ENCODE results near the gene SLC30A9.

The SLC30A9 gene

GRCh38 chr4:42122237-42122636, 131.9 kb downstream of the SLC30A9 start:
- no peak overlapping the region for H3K27ac ChIP-seq (ENCODE audit: low read depth, low read length)
- no peaks in the 10 kb centered on the region for H3K36me3 ChIP-seq (ENCODE audit: control insufficient read depth in 1 of 2, insufficient read depth in 2 of 2, low read length in 2 of 2)
- H3K4me3 ChIP-seq (ENCODE audit: low read depth in 1 of 2, low read length in 2 of 2): no peak overlapping the region
- no peaks in the 10 kb centered on the region for H3K4me1 ChIP-seq (ENCODE audit: control insufficient read depth in 1 of 2, insufficient read depth in 2 of 2, low read length in 2 of 2)
- H3K27me3 ChIP-seq (ENCODE audit: control insufficient read depth in 1 of 2, insufficient read depth in 2 of 2, low read length in 2 of 2): no peaks in the 10 kb centered on the region
- H3K9ac ChIP-seq (ENCODE audit: low read depth in 1 of 2, low read length in 2 of 2): no peak overlapping the region
- H3K9me3 ChIP-seq (ENCODE audit: control insufficient read depth in 1 of 2, low read length in 2 of 2): no peaks in the 10 kb centered on the region

DNA sequence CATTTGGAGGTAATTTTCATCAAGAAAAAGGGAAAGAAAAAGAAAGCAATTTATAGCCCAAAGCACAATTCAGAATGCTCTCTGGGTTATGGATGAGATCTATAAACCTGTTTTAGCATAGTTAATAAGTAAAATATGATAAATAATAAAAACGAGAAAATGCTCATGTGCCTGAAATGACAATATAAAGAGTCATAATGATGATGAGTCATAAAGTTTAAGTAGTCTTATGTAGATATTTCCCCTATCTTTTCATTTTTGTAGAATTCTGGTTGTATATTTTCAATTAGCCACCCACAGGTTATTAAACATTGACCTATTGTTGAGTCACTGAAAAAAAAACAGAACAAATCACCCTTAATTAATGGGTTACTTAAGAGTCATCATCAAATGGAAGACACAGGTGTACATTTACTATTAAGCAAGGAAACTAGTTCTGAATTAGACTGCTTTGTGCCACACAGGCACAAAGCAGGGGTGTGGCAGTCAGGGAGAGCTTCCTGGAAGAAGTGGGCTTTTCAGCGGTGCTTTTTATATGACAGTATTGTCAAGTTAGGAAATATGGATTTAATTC, 132.8 kb downstream of the SLC30A9 start:
- Histone ChIP-seq H3K27me3 (ENCODE audit: control insufficient read depth in 1 of 2, insufficient read depth in 2 of 2, low read length in 2 of 2) (no peaks in the 10 kb centered on the region), H3K4me3 (ENCODE audit: low read depth in 1 of 2, low read length in 2 of 2) (no peak overlapping the region), H3K27ac (ENCODE audit: low read depth, low read length) (no peak overlapping the region), H3K36me3 (ENCODE audit: control insufficient read depth in 1 of 2, insufficient read depth in 2 of 2, low read length in 2 of 2) (no peaks in the 10 kb centered on the region), H3K9me3 (ENCODE audit: control insufficient read depth in 1 of 2, low read length in 2 of 2) (no peaks in the 10 kb centered on the region), H3K4me1 (ENCODE audit: control insufficient read depth in 1 of 2, insufficient read depth in 2 of 2, low read length in 2 of 2) (no peaks in the 10 kb centered on the region), H3K9ac (ENCODE audit: low read depth in 1 of 2, low read length in 2 of 2) (no peak overlapping the region)

DNA sequence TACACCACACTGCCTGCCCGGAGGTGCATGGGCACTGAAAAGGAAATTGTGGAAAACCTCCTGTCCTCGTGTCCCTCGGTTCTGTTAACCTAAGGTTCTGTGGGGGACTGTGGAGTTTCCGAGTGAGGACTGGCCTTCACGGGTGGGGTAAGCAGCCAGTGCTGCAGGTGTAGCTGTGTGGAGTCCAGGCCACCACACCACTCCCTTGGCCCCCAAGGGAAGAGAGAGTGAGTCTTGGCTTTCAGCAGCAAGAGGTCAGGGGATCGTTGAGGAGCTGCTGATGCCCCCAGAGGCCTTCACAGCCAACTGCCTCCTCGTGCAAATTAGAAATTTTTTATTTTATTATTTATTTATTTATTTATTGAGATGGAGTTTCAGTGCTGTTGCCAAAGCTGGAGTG, 141.8 kb downstream of the SLC30A9 start:
- Histone ChIP-seq H3K36me3 (ENCODE audit: control insufficient read depth in 1 of 2, insufficient read depth in 2 of 2, low read length in 2 of 2) (no peaks in the 10 kb centered on the region), H3K27ac (ENCODE audit: low read depth, low read length) (no peak overlapping the region), H3K9ac (ENCODE audit: low read depth in 1 of 2, low read length in 2 of 2) (no peak overlapping the region)

DNA sequence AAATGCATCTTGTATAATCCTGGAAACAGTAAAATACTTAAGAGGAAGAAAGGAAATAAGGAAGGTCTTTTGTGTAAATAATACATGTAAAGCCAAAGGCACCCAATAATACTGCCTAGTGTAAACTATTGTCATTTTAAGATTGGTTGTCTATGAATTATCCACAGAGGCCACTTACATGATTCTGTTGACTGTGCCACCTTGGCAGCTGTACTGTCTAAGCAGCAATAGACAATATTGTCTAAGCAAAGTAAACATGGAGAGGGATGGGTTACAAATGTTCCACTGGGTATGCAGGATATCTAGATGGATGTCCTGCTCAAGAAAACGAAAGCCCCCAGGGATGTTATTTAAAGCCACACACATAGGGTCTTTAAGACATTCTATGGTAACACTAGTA, 142.7 kb downstream of the SLC30A9 start:
- Histone ChIP-seq H3K4me3 (ENCODE audit: low read depth in 1 of 2, low read length in 2 of 2) (no peak overlapping the region), H3K36me3 (ENCODE audit: control insufficient read depth in 1 of 2, insufficient read depth in 2 of 2, low read length in 2 of 2) (no peaks in the 10 kb centered on the region), H3K9ac (ENCODE audit: low read depth in 1 of 2, low read length in 2 of 2) (no peak overlapping the region), H3K4me1 (ENCODE audit: control insufficient read depth in 1 of 2, insufficient read depth in 2 of 2, low read length in 2 of 2) (no peaks in the 10 kb centered on the region), H3K9me3 (ENCODE audit: control insufficient read depth in 1 of 2, low read length in 2 of 2) (no peaks in the 10 kb centered on the region), H3K27me3 (ENCODE audit: control insufficient read depth in 1 of 2, insufficient read depth in 2 of 2, low read length in 2 of 2) (no peaks in the 10 kb centered on the region), H3K27ac (ENCODE audit: low read depth, low read length) (no peak overlapping the region)

More for the DNA sequence above, 141.8 kb downstream of the SLC30A9 start:
- H3K9me3 ChIP-seq (ENCODE audit: control insufficient read depth in 1 of 2, low read length in 2 of 2): no peaks in the 10 kb centered on the region
- no peaks in the 10 kb centered on the region for H3K27me3 ChIP-seq (ENCODE audit: control insufficient read depth in 1 of 2, insufficient read depth in 2 of 2, low read length in 2 of 2)
- no peaks in the 10 kb centered on the region for H3K4me1 ChIP-seq (ENCODE audit: control insufficient read depth in 1 of 2, insufficient read depth in 2 of 2, low read length in 2 of 2)
- H3K4me3 ChIP-seq (ENCODE audit: low read depth in 1 of 2, low read length in 2 of 2): no peak overlapping the region

DNA sequence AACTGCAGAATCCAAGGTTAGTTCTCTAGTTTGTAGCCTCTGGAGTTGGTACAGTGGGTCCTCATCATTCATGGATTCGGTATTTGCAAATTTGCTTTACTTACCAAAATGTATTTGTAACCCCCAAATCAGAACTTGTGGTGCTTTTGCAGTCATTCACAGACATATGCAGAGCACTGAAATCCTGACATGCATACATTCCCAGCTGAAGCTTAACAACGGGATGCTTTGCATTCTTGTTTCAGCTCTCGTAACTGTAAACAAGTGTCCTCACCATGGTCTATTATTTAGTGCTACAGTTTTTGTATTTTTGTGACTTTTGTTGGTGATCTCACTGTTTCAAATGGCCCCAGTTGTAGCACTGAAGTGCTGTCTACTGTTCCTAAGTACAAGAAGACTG, 146.0 kb downstream of the SLC30A9 start:
- no peaks in the 10 kb centered on the region for H3K9me3 ChIP-seq (ENCODE audit: control insufficient read depth in 1 of 2, low read length in 2 of 2)
- no peak overlapping the region for H3K27ac ChIP-seq (ENCODE audit: low read depth, low read length)
- no peak overlapping the region for H3K4me3 ChIP-seq (ENCODE audit: low read depth in 1 of 2, low read length in 2 of 2)
- H3K27me3 ChIP-seq (ENCODE audit: control insufficient read depth in 1 of 2, insufficient read depth in 2 of 2, low read length in 2 of 2): no peaks in the 10 kb centered on the region
- H3K9ac ChIP-seq (ENCODE audit: low read depth in 1 of 2, low read length in 2 of 2): no peak overlapping the region
- no peaks in the 10 kb centered on the region for H3K36me3 ChIP-seq (ENCODE audit: control insufficient read depth in 1 of 2, insufficient read depth in 2 of 2, low read length in 2 of 2)
- no peaks in the 10 kb centered on the region for H3K4me1 ChIP-seq (ENCODE audit: control insufficient read depth in 1 of 2, insufficient read depth in 2 of 2, low read length in 2 of 2)

Data from duodenal mucosa (tissue), 2 donors.